NCI-H146 (cell line): ENCODE data around the gene KLK1.
"Not testable (repeated sequence)": the region's sequence is repeated elsewhere in the genome, so short reads cannot be mapped to it uniquely, and the experiment has no call there.

Experiments used
- DNase-seq: peaks from one replicate; lab custom pipeline; 2025; lab: John Stamatoyannopoulos, UW

KLK1 gene

GRCh38 chr19:50814883-50815282 is 8.7 kb downstream of the KLK1 start:
- DNase-seq: no peak

GRCh38 chr19:50812474-50812873 is 11.1 kb downstream of the KLK1 start:
- no peak for DNase-seq

GRCh38 chr19:50811622-50812238 is 11.9 kb downstream of the KLK1 start:
- not testable (repeated sequence) for DNase-seq

- DNase-seq: no peak
Observed at GRCh38 chr19:50808856-50809255, 14.7 kb downstream of the KLK1 start.

- DNase-seq: peak; percentile 100
Observed at GRCh38 chr19:50804420-50805272, 18.9 kb downstream of the KLK1 start.

GRCh38 chr19:50803633-50804419 is 19.8 kb downstream of the KLK1 start:
- DNase-seq: peak; percentile 76

GRCh38 chr19:50801107-50801506 is 22.5 kb downstream of the KLK1 start:
- DNase-seq: no peak

- no peak for DNase-seq
Observed at GRCh38 chr19:50799547-50799851, 24.1 kb downstream of the KLK1 start.

- DNase-seq: no peak
Observed at GRCh38 chr19:50798659-50799546, 24.7 kb downstream of the KLK1 start.

- DNase-seq: no peak
Observed at GRCh38 chr19:50797781-50798658, 25.6 kb downstream of the KLK1 start.

GRCh38 chr19:50797429-50797780 is 26.2 kb downstream of the KLK1 start:
- DNase-seq: no peak

GRCh38 chr19:50796634-50797428 is 26.8 kb downstream of the KLK1 start:
- DNase-seq: no peak

GRCh38 chr19:50796128-50796633 is 27.4 kb downstream of the KLK1 start:
- DNase-seq: no peak

GRCh38 chr19:50795664-50796073 is 27.9 kb downstream of the KLK1 start:
- no peak for DNase-seq

- DNase-seq: peak; percentile 48
Observed at GRCh38 chr19:50794876-50795663, 28.5 kb downstream of the KLK1 start.

GRCh38 chr19:50794074-50794875 is 29.3 kb downstream of the KLK1 start:
- peak; percentile 84 for DNase-seq

- DNase-seq: no peak
Observed at GRCh38 chr19:50793558-50794065, 30.0 kb downstream of the KLK1 start.
